H9 (cell line): ENCODE results near the gene PRR32. TPM values are rescaled to one million over a fixed set of nuclear protein-coding genes. Genes with fewer than 3 reads are reported as not detected.
A peak's percentile ranks its signal among the peaks of the same experiment; 100 is the strongest.

Source experiments
- DNase-seq: peaks from one replicate; pipeline ENCODE4 v3.0.0-alpha.2; 2017
- H2AFZ ChIP-seq: one replicate; pipeline ENCODE4 v1.6.1; 2013; ENCODE audit warnings: mild to moderate bottlenecking, low read length, control low read depth, moderate library complexity
- H2AK5ac ChIP-seq: 2 replicates; pipeline ENCODE4 v1.6.1; 2013; ENCODE audit warnings: low read length, control low read depth, mixed read lengths; ENCODE audit not compliant: insufficient read length
- H2BK120ac ChIP-seq: one replicate; pipeline ENCODE4 v1.6.1; 2013; ENCODE audit warnings: low read depth, mild to moderate bottlenecking, low read length, control low read depth, inconsistent platforms; ENCODE audit not compliant: poor library complexity, severe bottlenecking
- H2BK12ac ChIP-seq: 2 replicates; pipeline ENCODE4 v1.6.1; 2013; ENCODE audit warnings: low read length, control low read depth, mixed read lengths, low read depth; ENCODE audit not compliant: insufficient read length
- H2BK15ac ChIP-seq: 2 replicates; pipeline ENCODE4 v1.6.1; 2013; ENCODE audit warnings: low read depth, low read length, control low read depth
- H2BK20ac ChIP-seq: one replicate; pipeline ENCODE4 v1.6.1; 2013; ENCODE audit warnings: low read depth, mild to moderate bottlenecking, low read length, control low read depth, inconsistent platforms; ENCODE audit not compliant: poor library complexity, severe bottlenecking
- H2BK5ac ChIP-seq: 2 replicates; pipeline ENCODE4 v1.6.1; 2013; ENCODE audit warnings: low read length, control low read depth, mixed read lengths; ENCODE audit not compliant: insufficient read length
- H3K14ac ChIP-seq: 2 replicates; pipeline ENCODE4 v1.6.1; 2013; ENCODE audit warnings: low read length, control low read depth; ENCODE audit not compliant: insufficient read depth
- H3K18ac ChIP-seq: 2 replicates; pipeline ENCODE4 v1.6.1; 2013; ENCODE audit warnings: low read depth, mild to moderate bottlenecking, mixed read lengths, low read length, control low read depth; ENCODE audit not compliant: insufficient read length
- H3K23ac ChIP-seq: 2 replicates; pipeline ENCODE4 v1.6.1; 2013; ENCODE audit warnings: low read length, control low read depth, mixed read lengths, low read depth; ENCODE audit not compliant: insufficient read length
- H3K23me2 ChIP-seq: 2 replicates; pipeline ENCODE4 v1.6.1; 2013; ENCODE audit warnings: low read depth, mild to moderate bottlenecking, mixed read lengths, low read length, control low read depth; ENCODE audit not compliant: insufficient read length, poor library complexity, severe bottlenecking
- H3K27ac ChIP-seq: 2 replicates; pipeline ENCODE4 v1.5.1; 2013; ENCODE audit warnings: low read length, control low read depth, mixed read lengths, low read depth; ENCODE audit not compliant: insufficient read length
- H3K27me3 ChIP-seq: 2 replicates; pipeline ENCODE4 v1.6.1; 2013; ENCODE audit warnings: low read length, control low read depth, inconsistent platforms; ENCODE audit not compliant: insufficient read depth
- H3K4ac ChIP-seq: 2 replicates; pipeline ENCODE4 v1.6.1; 2013; ENCODE audit warnings: low read depth, mild to moderate bottlenecking, control low read depth, inconsistent platforms, low read length, moderate library complexity
- H3K4me1 ChIP-seq: 2 replicates; pipeline ENCODE4 v1.6.1; 2013; ENCODE audit warnings: low read length, control low read depth, inconsistent platforms; ENCODE audit not compliant: insufficient read depth
- H3K4me2 ChIP-seq: 2 replicates; pipeline ENCODE4 v1.6.1; 2013; ENCODE audit warnings: low read length, control low read depth, mixed read lengths; ENCODE audit not compliant: insufficient read length, insufficient read depth
- H3K56ac ChIP-seq: 2 replicates; pipeline ENCODE4 v1.6.1; 2013; ENCODE audit warnings: low read depth, mild to moderate bottlenecking, mixed read lengths, low read length, control low read depth; ENCODE audit not compliant: insufficient read length
- H3K79me1 ChIP-seq: 2 replicates; pipeline ENCODE4 v1.6.1; 2013; ENCODE audit warnings: low read depth, mild to moderate bottlenecking, moderate library complexity, low read length, control low read depth, inconsistent platforms; ENCODE audit not compliant: insufficient read depth, poor library complexity, severe bottlenecking
- H3K79me2 ChIP-seq: 2 replicates; pipeline ENCODE4 v1.6.1; 2013; ENCODE audit warnings: low read length, control low read depth, inconsistent platforms; ENCODE audit not compliant: insufficient read depth
- H3K9ac ChIP-seq: 2 replicates; pipeline ENCODE4 v1.6.1; 2013; ENCODE audit warnings: low read length, control low read depth, mixed read lengths; ENCODE audit not compliant: insufficient read length; ENCODE audit errors: extremely low read depth
- H3K9me3 ChIP-seq: one replicate; pipeline ENCODE4 v1.6.1; 2013; ENCODE audit warnings: low read depth, low read length, inconsistent platforms; ENCODE audit not compliant: control insufficient read depth
- H3T11ph ChIP-seq: one replicate; pipeline ENCODE4 v1.6.1; 2013; ENCODE audit warnings: mild to moderate bottlenecking, low read length, control low read depth, inconsistent platforms
- H4K20me1 ChIP-seq: one replicate; pipeline ENCODE4 v1.6.1; 2013; ENCODE audit not compliant: control insufficient read depth, insufficient read length, insufficient read depth
- H4K5ac ChIP-seq: 2 replicates; pipeline ENCODE4 v1.6.1; 2013; ENCODE audit warnings: low read depth, mild to moderate bottlenecking, mixed read lengths, low read length, control low read depth; ENCODE audit not compliant: insufficient read length
- H4K8ac ChIP-seq: replicated peaks from 2 replicates; pipeline ENCODE4 v1.6.1; 2013; ENCODE audit warnings: low read length, control low read depth, mixed read lengths, low read depth; ENCODE audit not compliant: insufficient read length
- H4K91ac ChIP-seq: 2 replicates; pipeline ENCODE4 v1.6.1; 2013; ENCODE audit warnings: low read depth, mild to moderate bottlenecking, moderate library complexity, mixed read lengths, low read length, control low read depth; ENCODE audit not compliant: insufficient read length
- H3K27ac Mint-ChIP-seq, 3 experiments: 2 replicates in 2 of 3; 3 replicates in 1 of 3; pipeline ENCODE4 v1.8.0; 2020 to 2021; ENCODE audit warnings: mixed read lengths in 3 of 3, mild to moderate bottlenecking in 1 of 3, moderate library complexity in 1 of 3
- H3K27me3 Mint-ChIP-seq: 2 replicates; pipeline ENCODE4 v1.8.0; 2021; ENCODE audit warnings: low read depth, mild to moderate bottlenecking, moderate library complexity, mixed read lengths
- H3K36me3 Mint-ChIP-seq, 3 experiments: 2 replicates in 2 of 3; 3 replicates in 1 of 3; pipeline ENCODE4 v1.8.0; 2020 to 2021; ENCODE audit warnings: low read depth in 3 of 3, mixed read lengths in 3 of 3; ENCODE audit not compliant: insufficient read depth in 1 of 3
- H3K4me1 Mint-ChIP-seq, 2 experiments: 2 replicates each; pipeline ENCODE4 v1.8.0; 2020; ENCODE audit warnings: mixed read lengths in 2 of 2
- H3K4me3 Mint-ChIP-seq, 2 experiments: 2 replicates in 1 of 2; 3 replicates in 1 of 2; pipeline ENCODE4 v1.8.0; 2020 to 2021; ENCODE audit warnings: mild to moderate bottlenecking in 2 of 2, mixed read lengths in 2 of 2, moderate library complexity in 1 of 2
- H3K9me3 Mint-ChIP-seq, 2 experiments: 2 replicates in 1 of 2; 3 replicates in 1 of 2; pipeline ENCODE4 v1.8.0; 2020; ENCODE audit warnings: mild to moderate bottlenecking in 2 of 2, mixed read lengths in 2 of 2, moderate library complexity in 1 of 2
- CTCF ChIP-seq: fragments of 200-600 bp; sonication (generic); conservative IDR thresholded peaks from 3 replicates; pipeline ENCODE4 v1.8.0; 2021; ENCODE audit warnings: antibody characterized with exemption, mild to moderate bottlenecking
- WGBS: extraction: QIAGEN DNeasy Blood & Tissue Kit; methylation state at CpG from one replicate; pipeline ENCODE4 v1.1.7; 2013; ENCODE audit warnings: missing lambda C conversion rate, low lambda C conversion rate, mixed read lengths; ENCODE audit not compliant: insufficient read length; ENCODE audit errors: extremely low coverage; 5-methylcytosine and 5-hydroxymethylcytosine counted together
- total RNA-seq: library from RNA; stranded (reverse); gene quantifications from 2 replicates; pipeline ENCODE4 v1.2.1, GENCODE V29; 2021

The PRR32 gene
- total RNA-seq, 1 experiment from 2014 or later = not detected

DNA sequence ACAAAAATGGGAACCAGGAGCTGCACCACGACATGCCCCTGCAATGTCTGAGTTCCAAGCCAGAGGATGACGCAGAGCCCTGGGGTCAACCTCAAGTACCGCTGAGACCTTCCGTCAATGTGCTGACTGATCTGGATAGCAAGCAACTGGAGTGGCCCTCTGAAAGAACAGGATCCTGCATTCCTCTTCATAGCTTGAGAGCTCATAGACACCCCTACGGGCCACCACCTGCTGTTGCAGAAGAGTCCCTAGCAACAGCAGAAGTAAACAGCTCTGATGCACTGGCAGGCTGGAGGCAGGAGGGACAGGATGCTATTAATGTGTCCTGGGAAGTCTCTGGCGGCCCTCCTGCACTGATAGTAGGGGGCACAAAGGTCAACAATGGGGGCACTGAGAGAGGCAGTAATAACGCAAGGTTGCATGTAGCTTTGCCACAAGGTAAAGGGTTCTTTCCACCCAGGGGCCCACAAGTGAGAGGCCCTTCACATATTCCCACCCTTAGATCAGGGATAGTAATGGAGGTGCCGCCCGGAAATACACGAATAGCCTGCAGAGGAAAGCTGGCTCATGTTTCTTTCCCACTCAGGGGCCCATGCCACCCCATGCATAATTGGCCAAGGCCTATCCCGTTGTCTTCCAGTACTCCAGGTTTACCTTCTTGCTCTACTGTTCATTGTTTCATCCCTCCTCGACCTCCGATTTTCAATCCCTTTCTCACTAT lies 1.3 kb downstream of the PRR32 start:
- Histone ChIP-seq H3K27me3 (no peaks in the 10 kb centered on the region), H2BK15ac (no peak overlapping the region), H2AK5ac (no peak overlapping the region), H3K23ac (no peak overlapping the region), H3K79me1 (no peaks in the 10 kb centered on the region), H4K20me1 (no peaks in the 10 kb centered on the region), H3K79me2 (no peaks in the 10 kb centered on the region), H2BK120ac (no peak overlapping the region), H3K9me3 (no peaks in the 10 kb centered on the region), H4K5ac (no peak overlapping the region), H2BK20ac (no peak overlapping the region), H3K4me2 (no peak overlapping the region), H2BK12ac (no peak overlapping the region), H3K14ac (no peak overlapping the region), H3K23me2 (no peaks in the 10 kb centered on the region), H3T11ph (no peak overlapping the region), H3K56ac (no peak overlapping the region), H3K9ac (no peak overlapping the region), H2BK5ac (no peak overlapping the region), H2AFZ (no peak overlapping the region), H3K18ac (no peak overlapping the region), H4K91ac (no peak overlapping the region), H3K27ac (no peak overlapping the region), H3K4ac (no peak overlapping the region), H4K8ac (no peak overlapping the region), H3K4me1 (no peaks in the 10 kb centered on the region)
- no peaks in the 10 kb centered on the region for H3K27me3 Mint-ChIP-seq
- DNase-seq = peak; percentile 56
- no peaks in the 10 kb centered on the region for H3K36me3 Mint-ChIP-seq
- no CpG with 5 or more reads among the region's 13 CpGs for WGBS
- peaks cover 0 to 3% of the 10 kb centered on the region in 2 experiments; a peak in 2 of 4 replicates for H3K4me1 Mint-ChIP-seq
- H3K4me3 Mint-ChIP-seq = no peak overlapping the region
- peaks cover 6 to 38% of the 10 kb centered on the region in 2 experiments for H3K9me3 Mint-ChIP-seq
- peak overlapping the region in 1 of 3 experiments; percentile 55; a peak in 2 of 7 replicates for H3K27ac Mint-ChIP-seq
- TF ChIP-seq CTCF = 0 out of 3 replicates have a peak, but pooled peaks have one; percentile 14
